Adrenal gland (tissue), 12 donors: ENCODE results near the gene JAZF1. TPM values are rescaled to one million over a fixed set of nuclear protein-coding genes. Genes with fewer than 3 reads are reported as not detected.

Experiments
- DNase-seq, 7 donors: peaks; one replicate each; pipeline ENCODE4 v3.0.0-alpha.2; 2019 to 2020
- H3K27ac ChIP-seq, 5 donors: fragments of 200-600 bp; sonication (generic) in 4 of 5; 1 replicate in 3 of 5; 2 replicates in 2 of 5; pipeline versions ENCODE4 v1.5.1 to v1.8.0; 2016 to 2020; ENCODE audit warnings: mild to moderate bottlenecking in 1 of 5
- H3K27me3 ChIP-seq: fragments of 200-600 bp; 2 replicates; pipeline ENCODE4 v1.8.0; 2021
- H3K36me3 ChIP-seq, 2 donors: fragments of 200-600 bp; replicated peaks in 1 of 2; 1 replicate in 1 of 2; 2 replicates in 1 of 2; pipeline versions ENCODE4 v1.5.1 to v1.8.0; 2018 to 2022
- H3K4me1 ChIP-seq, 2 donors: fragments of 200-600 bp; replicated peaks in 1 of 2; 1 replicate in 1 of 2; 2 replicates in 1 of 2; pipeline versions ENCODE4 v1.5.1 to v1.8.0; 2018 to 2021
- H3K4me3 ChIP-seq, 4 donors: fragments of 200-600 bp; sonication (generic) in 3 of 4; one replicate each; pipeline ENCODE4 v1.5.1; 2016 to 2018
- H3K9me3 ChIP-seq, 3 donors: fragments of 200-600 bp; sonication (generic) in 1 of 3; replicated peaks in 1 of 3; 1 replicate in 2 of 3; 2 replicates in 1 of 3; pipeline versions ENCODE4 v1.5.1 to v1.8.0; 2016 to 2021
- CTCF ChIP-seq, 6 experiments: fragments of 450-650 bp in 4 of 6; fragments of 200-600 bp in 2 of 6; sonication (generic) in 1 of 6; IDR thresholded peaks; 1 replicate in 5 of 6; 2 replicates in 1 of 6; pipeline versions ENCODE4 v1.5.1 to v1.8.0; 2016 to 2021; ENCODE audit warnings: antibody characterized with exemption in 6 of 6, mild to moderate bottlenecking in 2 of 6, moderate library complexity in 1 of 6
- POLR2A ChIP-seq, 2 donors: fragments of 450-650 bp; IDR thresholded peaks; one replicate each; pipeline ENCODE4 v1.6.1; 2017; ENCODE audit warnings: antibody characterized with exemption in 2 of 2, mild to moderate bottlenecking in 2 of 2, moderate library complexity in 1 of 2
- WGBS, 4 donors: extraction: QIAGEN DNeasy Blood & Tissue Kit in 2 of 4; methylation state at CpG; one replicate each; pipeline versions ENCODE4 v1.1.5 to v1.1.7; 2013 to 2017; 5-methylcytosine and 5-hydroxymethylcytosine counted together
- intact Hi-C, 2 donors: fragments of 100-400 bp; cut with DNase I; formaldehyde crosslinking; loops; one replicate each; pipeline versions ENCODE4 v1.14.1 to v1.15.0; 2022 to 2023
- polyA plus RNA-seq, 3 donors: library from polyadenylated mRNA; stranded (reverse); fragments of 200-250 nt in 2 of 3; fragments of 350-450 nt in 1 of 3; fragmentation: Illumina TruSeq in 1 of 3; extraction: RNeasy Lipid Tissue Mini Kit (QIAGEN cat#74804) in 1 of 3; gene quantifications; one replicate each; pipeline ENCODE4 v1.2.3, GENCODE V29; 2013 to 2014
- total RNA-seq, 9 donors: library from RNA; depleted of rRNA in 4 of 9; stranded (reverse); fragments of >200 nt in 4 of 9; fragments of 120-200 nt in 1 of 9; fragmentation: NEBNext Ultra II Directional in 1 of 9; extraction: Animal tissue kit (Norgen Biotek cat#: 25700) in 1 of 9; gene quantifications; one replicate each; pipeline versions ENCODE4 v1.1.0 to v1.2.4, GENCODE V29; 2013 to 2023
- donor health status: healthy with polysubstance abuse.
- donor health status: Bipolar disorder and iron deficiency.
- donor health status: DM: yes; HTN: yes; CAD: no.
- donor health status: DM: no; HTN: no; CAD: no.
- donor health status: DM: no; HTN: no; CAD: no.
- donor health status: DM: yes; HTN: yes; CAD: no.

JAZF1 gene
- total and polyA plus RNA-seq, 12 donors, result 18.5 to 192 (median 96.3) TPM

- no peak for DNase-seq
- no peak overlapping the region for H3K4me3 ChIP-seq
- no peaks in the 10 kb centered on the region for H3K27me3 ChIP-seq
- H3K9me3 ChIP-seq, result no peaks in the 10 kb centered on the region
- TF ChIP-seq CTCF (IDR thresholded peaks at IDR 0.05) (no peak), POLR2A (IDR thresholded peaks at IDR 0.05) (no peak)
- H3K27ac ChIP-seq, result no peak overlapping the region
- H3K4me1 ChIP-seq, result peaks cover 0 to 22% of the 10 kb centered on the region in 2 donors
- intact Hi-C loops, result no loop called here
- WGBS, 4 donors, result 77 to 93% (median 90%) methylated on average over 2 of the region's 2 CpGs
- no peaks in the 10 kb centered on the region for H3K36me3 ChIP-seq
These were observed 103.0 kb downstream of the JAZF1 start for GRCh38 chr7:28077616-28078015.

GRCh38 chr7:28076423-28077200 lies 104.0 kb downstream of the JAZF1 start:
- no peak for DNase-seq
- Histone ChIP-seq H3K4me3 (no peak overlapping the region), H3K4me1 (peaks cover 0 to 22% of the 10 kb centered on the region in 2 donors), H3K36me3 (no peaks in the 10 kb centered on the region), H3K27ac (no peak overlapping the region), H3K27me3 (no peaks in the 10 kb centered on the region), H3K9me3 (no peaks in the 10 kb centered on the region)
- 83 to 92% (median 89%) methylated on average over 11 of the region's 11 CpGs for WGBS, 4 donors
- TF ChIP-seq CTCF (IDR thresholded peaks at IDR 0.05) (no peak), POLR2A (IDR thresholded peaks at IDR 0.05) (no peak)
- intact Hi-C loops, result no loop called here

GRCh38 chr7:28075674-28076358 lies 104.8 kb downstream of the JAZF1 start:
- no peak for DNase-seq
- Histone ChIP-seq H3K27ac (no peak overlapping the region), H3K36me3 (no peaks in the 10 kb centered on the region), H3K4me3 (no peak overlapping the region), H3K9me3 (no peaks in the 10 kb centered on the region), H3K27me3 (no peaks in the 10 kb centered on the region), H3K4me1 (peaks cover 0 to 20% of the 10 kb centered on the region in 2 donors)
- WGBS, 4 donors, result 87 to 93% (median 91%) methylated on average over 3 of the region's 3 CpGs
- intact Hi-C loops, result no loop called here
- TF ChIP-seq CTCF (IDR thresholded peaks at IDR 0.05) (no peak), POLR2A (IDR thresholded peaks at IDR 0.05) (no peak)

- no peaks in the 10 kb centered on the region for H3K36me3 ChIP-seq
- no peak for DNase-seq
- no peaks in the 10 kb centered on the region for H3K27me3 ChIP-seq
- WGBS, 4 donors, result 87 to 97% (median 92%) methylated on average over 8 of the region's 8 CpGs
- no peak overlapping the region for H3K27ac ChIP-seq
- H3K4me1 ChIP-seq, result peaks cover 7 to 42% of the 10 kb centered on the region in 2 donors
- intact Hi-C loops, result no loop called here
- H3K4me3 ChIP-seq, result no peak overlapping the region
- H3K9me3 ChIP-seq, result no peaks in the 10 kb centered on the region
- TF ChIP-seq POLR2A (IDR thresholded peaks at IDR 0.05) (no peak), CTCF (IDR thresholded peaks at IDR 0.05) (no peak)
These were observed 107.6 kb downstream of the JAZF1 start for GRCh38 chr7:28072876-28073514.
